A673 (cell line): ENCODE data around the gene DIS3L2. TPM values are rescaled to one million over a fixed set of nuclear protein-coding genes. Genes with fewer than 3 reads are reported as not detected.

Experiments used
- BruUV-seq: library from RNA; stranded (reverse); fragments of 400-500 nt; replicated peaks from 2 replicates; lab custom pipeline; 2021; lab: Mats Ljungman, UMichigan
- CTCF ChIA-PET: fragments of 300-600 bp; sonication (Branson Sonifier 250); formaldehyde crosslinking; loops from one replicate; lab custom pipeline; 2022; ENCODE audit warnings: antibody characterized with exemption; lab: Charles Lee
- POLR2A ChIA-PET: fragments of 300-600 bp; sonication (Branson Sonifier 250); formaldehyde crosslinking; loops from one replicate; lab custom pipeline; 2022; ENCODE audit warnings: antibody characterized with exemption; ENCODE audit not compliant: low non-redundant PET; lab: Charles Lee
- DNase-seq: peaks from one replicate; pipeline ENCODE4 v3.0.0-alpha.2; 2015; ENCODE audit warnings: low spot score
- H3K27ac ChIP-seq: fragments of 200-600 bp; sonication (generic); 2 replicates; pipeline ENCODE4 v1.5.1; 2016; ENCODE audit warnings: mixed run types, low read depth, mild to moderate bottlenecking, mixed read lengths, antibody characterized with exemption, low read length; ENCODE audit not compliant: poor library complexity, severe bottlenecking
- H3K27me3 ChIP-seq: fragments of 200-600 bp; sonication (generic); replicated peaks from 2 replicates; pipeline ENCODE4 v1.6.1; 2017; ENCODE audit warnings: mixed run types, low read depth, mild to moderate bottlenecking, mixed read lengths, antibody characterized with exemption, low read length; ENCODE audit not compliant: insufficient read depth, poor library complexity
- H3K36me3 ChIP-seq: fragments of 200-600 bp; sonication (generic); 2 replicates; pipeline ENCODE4 v1.6.1; 2016; ENCODE audit warnings: mixed run types, mild to moderate bottlenecking, mixed read lengths, antibody characterized with exemption, low read length; ENCODE audit not compliant: insufficient read depth, poor library complexity, severe bottlenecking
- H3K4me1 ChIP-seq: fragments of 200-600 bp; sonication (generic); 2 replicates; pipeline ENCODE4 v1.6.1; 2017; ENCODE audit warnings: mixed run types, mild to moderate bottlenecking, mixed read lengths, antibody characterized with exemption, low read length; ENCODE audit not compliant: insufficient read depth, poor library complexity, severe bottlenecking
- H3K4me3 ChIP-seq: fragments of 200-600 bp; sonication (generic); 2 replicates; pipeline ENCODE4 v1.5.1; 2016; ENCODE audit warnings: low read depth, mixed run types, mild to moderate bottlenecking, mixed read lengths, low read length; ENCODE audit not compliant: poor library complexity, severe bottlenecking
- H3K9me3 ChIP-seq: fragments of 200-600 bp; sonication (generic); 2 replicates; pipeline ENCODE4 v1.6.1; 2016; ENCODE audit warnings: mixed run types, low read depth, mild to moderate bottlenecking, mixed read lengths, antibody characterized with exemption, low read length; ENCODE audit not compliant: poor library complexity, severe bottlenecking
- CTCF ChIP-seq: fragments of 300-800, 200-600 bp; sonication (generic); conservative IDR thresholded peaks from 2 replicates; pipeline ENCODE4 v1.5.1; 2017; ENCODE audit warnings: low read depth, mild to moderate bottlenecking, antibody characterized with exemption, low read length, moderate library complexity, mixed read lengths
- EZH2 ChIP-seq: fragments of 200-600 bp; sonication (generic); IDR thresholded peaks from 2 replicates; pipeline ENCODE4 v1.6.1; 2017; ENCODE audit warnings: borderline replicate concordance, low read depth, mild to moderate bottlenecking, mixed read lengths, antibody characterized with exemption, low read length; ENCODE audit not compliant: poor library complexity, severe bottlenecking
- intact Hi-C: fragments of 100-400 bp; cut with micrococcal nuclease; formaldehyde crosslinking; loops from one replicate; pipeline ENCODE4 v1.10.0; 2022; ENCODE audit not compliant: unreplicated experiment
- total RNA-seq: library from RNA; stranded (reverse); gene quantifications from 2 replicates; pipeline ENCODE4 v1.2.3, GENCODE V29; 2021

The DIS3L2 gene
- total RNA-seq, 1 experiment from 2014 or later: 38.7 TPM

- ChIA-PET POLR2A (no interaction called here), CTCF (no interaction called here)
- BruUV-seq: no TSS peak
Observed at GRCh38 chr2:232129483-232129882, 168.0 kb downstream of the DIS3L2 start.

GRCh38 chr2:232132181-232132580 is 170.7 kb downstream of the DIS3L2 start:
- Histone ChIP-seq H3K27ac (no peak overlapping the region), H3K9me3 (no peaks in the 10 kb centered on the region), H3K4me1 (no peaks in the 10 kb centered on the region), H3K27me3 (no peaks in the 10 kb centered on the region), H3K36me3 (peaks cover 3% of the 10 kb centered on the region), H3K4me3 (no peak overlapping the region)
- TF ChIP-seq EZH2 (no peak), CTCF (no peak)
- BruUV-seq: TSS peak; percentile 11
- CTCF ChIA-PET: no interaction called here
- intact Hi-C loops: no loop called here
- no peak for DNase-seq
- POLR2A ChIA-PET: no interaction called here

More at GRCh38 chr2:232129483-232129882, 168.0 kb downstream of the DIS3L2 start:
- Histone ChIP-seq H3K4me3 (no peak overlapping the region), H3K4me1 (no peaks in the 10 kb centered on the region), H3K27me3 (no peaks in the 10 kb centered on the region), H3K27ac (no peak overlapping the region), H3K36me3 (peaks cover 3% of the 10 kb centered on the region), H3K9me3 (no peaks in the 10 kb centered on the region)
- DNase-seq: no peak
- intact Hi-C loops: no loop called here
- TF ChIP-seq EZH2: no peak
- TF ChIP-seq CTCF: no peak

GRCh38 chr2:232133078-232133477 is 171.6 kb downstream of the DIS3L2 start:
- peak; percentile 27; the same call in 1 of the 2 replicates for TF ChIP-seq CTCF
- TF ChIP-seq EZH2: no peak
- POLR2A ChIA-PET: no interaction called here
- DNase-seq: no peak
- BruUV-seq: no TSS peak
- CTCF ChIA-PET: no interaction called here
- no peaks in the 10 kb centered on the region for H3K4me1 ChIP-seq
- H3K9me3 ChIP-seq: no peaks in the 10 kb centered on the region
- H3K4me3 ChIP-seq: no peak overlapping the region
- no peak overlapping the region for H3K27ac ChIP-seq
- intact Hi-C loops: no loop called here
- H3K27me3 ChIP-seq: no peaks in the 10 kb centered on the region
- peaks cover 3% of the 10 kb centered on the region for H3K36me3 ChIP-seq
